ENCODE measurements around the gene GGA1.
A peak's percentile ranks its signal among the peaks of the same experiment; 100 is the strongest.

The GGA1 gene

GRCh38 chr22:37674248-37674647 is 65.6 kb downstream of the GGA1 start:
- no peak for DNase-seq (ENCODE audit: low read depth in 2 of 2)

GRCh38 chr22:37674951-37675929 is 66.6 kb downstream of the GGA1 start, which contains the start of gene LGALS1:
Gene LGALS1 (plus strand): TSS chr22:37675636. CDS start chr22:37675703, 67 bp downstream.
- peak; percentile 47 to 75 for DNase-seq (ENCODE audit: low read depth in 2 of 2)

- DNase-seq (ENCODE audit: low read depth in 2 of 2), result no peak
Measured at GRCh38 chr22:37675930-37676735, 67.5 kb downstream of the GGA1 start.

GRCh38 chr22:37676736-37677492 is 68.3 kb downstream of the GGA1 start:
- peak; percentile 88 to 94 for DNase-seq (ENCODE audit: low read depth in 2 of 2)

GRCh38 chr22:37677493-37677974 is 68.9 kb downstream of the GGA1 start:
- DNase-seq (ENCODE audit: low read depth in 2 of 2), result no peak

- DNase-seq (ENCODE audit: low read depth in 2 of 2), result no peak
Measured at GRCh38 chr22:37678372-37678771, 69.7 kb downstream of the GGA1 start.

GRCh38 chr22:37679670-37680069 is 71.0 kb downstream of the GGA1 start:
- DNase-seq (ENCODE audit: low read depth in 2 of 2), result no peak

GRCh38 chr22:37680191-37680851 is 71.7 kb downstream of the GGA1 start:
- no peak for DNase-seq (ENCODE audit: low read depth in 2 of 2)

- no peak for DNase-seq (ENCODE audit: low read depth in 2 of 2)
Measured at GRCh38 chr22:37681001-37681424, 72.4 kb downstream of the GGA1 start.

GRCh38 chr22:37681556-37682049 is 73.0 kb downstream of the GGA1 start:
- DNase-seq (ENCODE audit: low read depth in 2 of 2), result peak; percentile 57 to 58
